ENCODE results near the gene FRMD4A.
"Not testable (repeated sequence)": the region's sequence is repeated elsewhere in the genome, so short reads cannot be mapped to it uniquely, and the experiment has no call there.

FRMD4A gene

GRCh38 chr10:13770760-13771493, 559.8 kb downstream of the FRMD4A start:
- H3K27me3 Mint-ChIP-seq (ENCODE audit: low read depth) = no peaks in the 10 kb centered on the region
- H3K9me3 Mint-ChIP-seq = no peaks in the 10 kb centered on the region

DNA sequence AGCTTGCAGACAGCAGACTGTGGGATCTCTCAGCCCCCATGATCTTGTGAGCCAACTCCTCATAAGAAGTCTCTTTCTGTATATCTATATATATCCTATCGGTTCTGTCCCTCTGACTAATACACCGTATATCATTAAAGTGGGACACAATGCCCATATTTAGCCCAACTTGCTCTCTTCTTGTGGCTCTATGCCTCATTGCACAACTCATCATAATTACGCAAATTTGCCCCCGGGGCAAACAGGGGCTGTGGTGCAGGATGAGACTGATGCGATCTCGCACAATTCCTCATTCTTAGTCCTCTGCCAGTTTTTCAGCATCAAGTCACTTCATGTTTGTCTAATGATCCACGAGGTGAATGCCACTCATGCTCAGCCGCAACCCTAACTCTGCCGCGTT, 560.8 kb downstream of the FRMD4A start:
- Mint-ChIP-seq H3K4me1 (peaks cover 23% of the 10 kb centered on the region), H3K9me3 (no peaks in the 10 kb centered on the region), H3K27ac (peak overlapping the region in 1 of 3 experiments; percentile 61), H3K27me3 (ENCODE audit: low read depth) (no peaks in the 10 kb centered on the region), H3K4me3 (no peak overlapping the region), H3K36me3 (ENCODE audit: low read depth) (peaks cover 37% of the 10 kb centered on the region)
- TF ChIP-seq CTCF (IDR thresholded peaks at IDR 0.05; ENCODE audit: unreplicated experiment in 3 of 3) = no peak

More at GRCh38 chr10:13770760-13771493, 559.8 kb downstream of the FRMD4A start:
- peaks cover 19% of the 10 kb centered on the region for H3K4me1 Mint-ChIP-seq
- no peak for TF ChIP-seq CTCF (IDR thresholded peaks at IDR 0.05; ENCODE audit: unreplicated experiment in 3 of 3)
- peaks cover 47% of the 10 kb centered on the region for H3K36me3 Mint-ChIP-seq (ENCODE audit: low read depth)
- H3K27ac Mint-ChIP-seq = no peak overlapping the region
- H3K4me3 Mint-ChIP-seq = no peak overlapping the region

DNA sequence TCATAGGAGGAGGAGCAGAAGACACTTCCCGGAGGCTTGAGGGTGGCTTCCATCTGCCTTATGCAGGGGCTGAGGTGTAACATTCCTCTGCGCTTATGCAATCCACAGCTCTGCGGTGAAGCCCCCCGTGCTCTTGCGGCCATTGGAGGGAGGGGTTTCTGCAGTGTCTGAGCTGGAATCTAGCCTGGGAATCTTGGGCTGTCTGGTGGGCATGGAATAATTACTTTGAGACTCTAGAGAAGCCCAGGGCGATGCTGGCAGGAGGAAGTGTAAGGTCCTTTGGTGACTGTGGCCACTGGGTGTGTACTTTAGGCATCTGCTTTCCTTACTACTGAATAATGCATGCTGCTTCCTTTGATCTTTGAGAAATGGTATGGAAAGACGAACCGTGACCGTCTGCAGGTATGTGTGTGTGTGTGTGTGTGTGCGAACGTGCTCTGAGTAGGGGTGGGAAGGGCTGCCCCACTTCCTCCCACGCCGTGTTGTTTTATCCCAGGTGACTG, 563.0 kb downstream of the FRMD4A start:
- no peak for TF ChIP-seq CTCF (IDR thresholded peaks at IDR 0.05; ENCODE audit: unreplicated experiment in 3 of 3)
- Mint-ChIP-seq H3K27ac (peak overlapping the region; percentile 68 to 92 (median 86)), H3K4me1 (peaks cover 12% of the 10 kb centered on the region)

GRCh38 chr10:13767148-13767547, 563.6 kb downstream of the FRMD4A start:
- Mint-ChIP-seq H3K36me3 (ENCODE audit: low read depth) (peaks cover 25% of the 10 kb centered on the region), H3K27ac (peak overlapping the region; percentile 68 to 92 (median 86)), H3K4me1 (peaks cover 12% of the 10 kb centered on the region)
- not testable (repeated sequence) for H3K27me3 Mint-ChIP-seq (ENCODE audit: low read depth); H3K9me3 Mint-ChIP-seq; H3K4me3 Mint-ChIP-seq

More for the DNA sequence above, 563.0 kb downstream of the FRMD4A start:
- H3K9me3 Mint-ChIP-seq = no peaks in the 10 kb centered on the region
- H3K36me3 Mint-ChIP-seq (ENCODE audit: low read depth) = peaks cover 23% of the 10 kb centered on the region
- no peaks in the 10 kb centered on the region for H3K27me3 Mint-ChIP-seq (ENCODE audit: low read depth)
- no peak overlapping the region for H3K4me3 Mint-ChIP-seq

- Mint-ChIP-seq H3K9me3 (no peaks in the 10 kb centered on the region), H3K4me3 (peak overlapping the region in 2 of 3 experiments; percentile 6 to 37), H3K27me3 (ENCODE audit: low read depth) (no peaks in the 10 kb centered on the region), H3K4me1 (peaks cover 16% of the 10 kb centered on the region), H3K36me3 (ENCODE audit: low read depth) (peaks cover 29% of the 10 kb centered on the region), H3K27ac (peak overlapping the region; percentile 87 to 92 (median 90))
- no peak for TF ChIP-seq CTCF (IDR thresholded peaks at IDR 0.05; ENCODE audit: unreplicated experiment in 3 of 3)
These were observed 564.9 kb downstream of the FRMD4A start for GRCh38 chr10:13765641-13766341.

DNA sequence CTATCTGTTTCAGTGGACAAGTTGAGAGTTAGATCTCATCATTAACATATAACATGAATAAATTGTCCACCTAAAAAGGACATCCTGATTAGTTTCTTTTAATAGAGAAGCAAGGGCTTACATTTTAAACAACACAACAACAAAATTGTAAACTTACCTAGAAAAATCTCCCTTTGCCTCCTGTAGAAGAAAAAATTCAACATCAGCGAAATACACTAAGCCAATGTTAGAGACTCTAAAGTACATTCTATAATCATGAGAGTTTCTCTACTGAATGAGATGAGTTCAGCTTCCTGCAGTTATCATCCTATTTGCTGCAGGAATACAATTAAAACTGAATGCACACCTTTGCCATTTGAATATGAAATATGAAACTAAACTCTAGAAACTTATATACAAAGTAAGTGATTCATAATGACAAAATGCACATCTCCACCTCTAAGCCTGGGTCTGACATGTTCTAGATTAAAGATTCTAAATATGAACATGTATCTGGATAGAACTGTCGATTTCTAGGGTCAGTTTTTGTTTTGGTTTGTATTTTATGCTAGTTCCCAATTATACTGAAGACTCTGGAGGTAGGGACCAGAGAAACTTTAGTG, 569.1 kb downstream of the FRMD4A start:
- Mint-ChIP-seq H3K36me3 (ENCODE audit: low read depth) (peaks cover 10% of the 10 kb centered on the region), H3K4me1 (peaks cover 37% of the 10 kb centered on the region), H3K4me3 (no peak overlapping the region), H3K27me3 (ENCODE audit: low read depth) (no peaks in the 10 kb centered on the region), H3K9me3 (no peaks in the 10 kb centered on the region), H3K27ac (no peak overlapping the region)
- TF ChIP-seq CTCF (IDR thresholded peaks at IDR 0.05; ENCODE audit: unreplicated experiment in 3 of 3) = no peak

Measured in nephron (organoid).